ENCODE data around the gene FBXO10.

FBXO10 gene

DNA sequence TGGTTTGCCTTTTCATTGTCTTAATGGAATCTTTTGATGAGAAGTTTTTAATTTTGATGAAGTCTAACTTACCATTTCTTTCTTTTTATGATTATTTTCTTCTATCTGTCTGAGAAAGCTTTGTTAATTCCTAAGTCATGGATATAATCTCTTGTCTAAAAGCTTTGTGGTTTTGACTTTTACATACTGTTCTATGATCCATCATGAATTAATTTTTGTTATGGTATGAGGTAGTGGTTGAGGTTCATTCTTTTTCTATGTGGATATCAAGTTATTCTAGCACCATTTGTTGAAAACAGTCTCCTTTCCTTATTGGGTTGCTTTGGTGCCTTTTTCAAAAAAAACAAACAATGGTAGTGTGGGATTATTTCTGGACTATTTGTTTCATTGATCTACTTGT, 20.4 kb downstream of the FBXO10 start:
- DNase-seq (ENCODE audit: extremely low read depth, insufficient read length): no peak
- no peak overlapping the region for H3K4me3 ChIP-seq (replicated peaks; ENCODE audit: low read depth, low read length)
- no peaks in the 10 kb centered on the region for H3K27me3 ChIP-seq (replicated peaks; ENCODE audit: control insufficient read depth, insufficient read depth, low read length)
- no peaks in the 10 kb centered on the region for H3K36me3 ChIP-seq (ENCODE audit: control insufficient read depth, insufficient read depth, low read length)
- no peak for TF ChIP-seq CTCF (IDR thresholded peaks at IDR 0.05; ENCODE audit: insufficient read depth, low read length, poor library complexity, severe bottlenecking)

DNA sequence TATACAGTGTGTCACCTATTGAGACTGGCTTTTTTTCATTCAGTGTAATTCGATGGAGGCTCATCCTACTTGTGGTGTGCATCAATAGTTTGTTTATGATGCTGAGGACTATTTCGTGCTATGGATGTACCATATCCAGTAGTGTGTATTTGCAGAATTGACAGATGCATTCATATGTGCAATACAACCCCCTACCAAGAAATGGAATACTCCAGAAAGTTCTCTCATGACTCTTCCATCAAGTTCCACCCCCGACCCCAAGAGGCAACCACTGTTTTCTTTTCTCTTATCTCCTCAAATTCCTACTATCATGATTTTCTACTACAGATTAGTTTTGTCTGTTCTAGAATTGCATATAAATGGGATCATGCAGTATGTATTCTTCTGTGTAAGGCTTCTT, 21.9 kb downstream of the FBXO10 start:
- Histone ChIP-seq H3K4me3 (replicated peaks; ENCODE audit: low read depth, low read length) (no peak overlapping the region), H3K27me3 (replicated peaks; ENCODE audit: control insufficient read depth, insufficient read depth, low read length) (no peaks in the 10 kb centered on the region), H3K36me3 (ENCODE audit: control insufficient read depth, insufficient read depth, low read length) (no peaks in the 10 kb centered on the region)
- TF ChIP-seq CTCF (IDR thresholded peaks at IDR 0.05; ENCODE audit: insufficient read depth, low read length, poor library complexity, severe bottlenecking): no peak
- DNase-seq (ENCODE audit: extremely low read depth, insufficient read length): no peak

GRCh38 chr9:37551888-37552287, 24.3 kb downstream of the FBXO10 start:
- no peak for TF ChIP-seq CTCF (IDR thresholded peaks at IDR 0.05; ENCODE audit: insufficient read depth, low read length, poor library complexity, severe bottlenecking)
- Histone ChIP-seq H3K27me3 (replicated peaks; ENCODE audit: control insufficient read depth, insufficient read depth, low read length) (no peaks in the 10 kb centered on the region), H3K4me3 (replicated peaks; ENCODE audit: low read depth, low read length) (no peak overlapping the region), H3K36me3 (ENCODE audit: control insufficient read depth, insufficient read depth, low read length) (no peaks in the 10 kb centered on the region)
- no peak for DNase-seq (ENCODE audit: extremely low read depth, insufficient read length)

DNA sequence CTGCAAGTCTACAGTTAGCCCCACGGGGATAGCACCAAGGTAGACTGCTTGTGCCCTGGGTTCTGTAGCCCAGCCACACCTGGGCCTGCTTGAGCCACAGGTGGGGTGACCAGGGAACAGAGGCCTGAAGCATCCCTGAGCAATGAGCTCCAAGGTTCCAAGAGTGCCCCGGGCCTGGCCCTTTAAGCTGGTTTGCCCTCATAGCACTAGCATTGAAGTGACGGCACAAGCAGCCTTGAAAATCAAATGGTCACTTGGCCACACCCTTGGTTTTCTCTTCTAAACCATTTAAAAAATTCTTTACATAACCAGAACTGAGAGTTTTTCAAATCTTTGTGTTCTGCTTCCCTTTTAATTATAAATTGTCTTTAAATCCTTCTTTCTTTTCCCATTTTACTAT, 24.7 kb downstream of the FBXO10 start:
- no peak for DNase-seq (ENCODE audit: extremely low read depth, insufficient read length)
- H3K36me3 ChIP-seq (ENCODE audit: control insufficient read depth, insufficient read depth, low read length): no peaks in the 10 kb centered on the region
- TF ChIP-seq CTCF (IDR thresholded peaks at IDR 0.05; ENCODE audit: insufficient read depth, low read length, poor library complexity, severe bottlenecking): no peak
- no peak overlapping the region for H3K4me3 ChIP-seq (replicated peaks; ENCODE audit: low read depth, low read length)
- no peaks in the 10 kb centered on the region for H3K27me3 ChIP-seq (replicated peaks; ENCODE audit: control insufficient read depth, insufficient read depth, low read length)

DNA sequence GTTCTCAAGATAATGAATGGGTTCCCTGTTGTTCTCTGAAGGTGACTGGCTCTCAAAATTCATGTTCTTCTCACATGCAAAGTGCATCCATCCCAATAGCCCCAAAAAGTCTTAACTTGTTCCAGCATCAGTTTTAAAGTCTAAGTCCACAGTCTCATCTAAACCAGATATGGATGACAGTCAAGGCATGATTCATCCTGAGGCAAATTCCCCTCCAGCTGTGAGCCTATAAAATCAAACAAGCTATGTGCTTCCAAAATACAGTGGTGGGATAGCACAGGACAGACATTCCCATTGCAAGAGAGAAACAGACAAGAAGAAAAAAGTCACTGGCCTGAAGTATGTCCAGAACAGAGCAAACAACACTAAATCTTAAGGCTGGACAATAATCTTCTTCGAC, 25.4 kb downstream of the FBXO10 start:
- Histone ChIP-seq H3K4me3 (replicated peaks; ENCODE audit: low read depth, low read length) (no peak overlapping the region), H3K27me3 (replicated peaks; ENCODE audit: control insufficient read depth, insufficient read depth, low read length) (no peaks in the 10 kb centered on the region), H3K36me3 (ENCODE audit: control insufficient read depth, insufficient read depth, low read length) (no peaks in the 10 kb centered on the region)
- no peak for DNase-seq (ENCODE audit: extremely low read depth, insufficient read length)
- TF ChIP-seq CTCF (IDR thresholded peaks at IDR 0.05; ENCODE audit: insufficient read depth, low read length, poor library complexity, severe bottlenecking): no peak

DNA sequence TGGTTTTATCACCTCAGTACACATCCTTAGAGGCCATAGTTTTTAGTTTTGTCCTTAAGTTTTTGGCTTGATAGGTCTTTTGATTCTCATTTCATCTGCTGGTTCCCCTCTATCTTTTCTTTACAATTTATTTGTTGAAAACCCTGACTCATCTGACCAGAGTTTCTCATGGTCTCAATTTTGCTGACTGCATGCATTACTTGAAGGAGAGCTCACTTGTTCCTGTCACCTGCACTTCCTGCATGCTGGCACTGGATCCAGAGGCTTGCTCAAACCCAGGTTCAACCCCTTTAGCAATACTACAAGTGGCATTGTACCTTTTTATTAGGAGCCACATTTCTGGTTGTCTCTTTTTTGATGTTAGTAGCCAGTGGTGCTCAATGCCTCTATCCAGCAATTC, 26.7 kb downstream of the FBXO10 start:
- Histone ChIP-seq H3K36me3 (ENCODE audit: control insufficient read depth, insufficient read depth, low read length) (no peaks in the 10 kb centered on the region), H3K27me3 (replicated peaks; ENCODE audit: control insufficient read depth, insufficient read depth, low read length) (no peaks in the 10 kb centered on the region), H3K4me3 (replicated peaks; ENCODE audit: low read depth, low read length) (no peak overlapping the region)
- DNase-seq (ENCODE audit: extremely low read depth, insufficient read length): no peak
- no peak for TF ChIP-seq CTCF (IDR thresholded peaks at IDR 0.05; ENCODE audit: insufficient read depth, low read length, poor library complexity, severe bottlenecking)
